Measurements from ENCODE around the gene MARVELD1. TPM values are rescaled to one million over a fixed set of nuclear protein-coding genes. Genes with fewer than 3 reads are reported as not detected.

MARVELD1 gene
- total and polyA plus RNA-seq, 2 experiments from 2014 or later: 29.5 to 53.1 TPM

DNA sequence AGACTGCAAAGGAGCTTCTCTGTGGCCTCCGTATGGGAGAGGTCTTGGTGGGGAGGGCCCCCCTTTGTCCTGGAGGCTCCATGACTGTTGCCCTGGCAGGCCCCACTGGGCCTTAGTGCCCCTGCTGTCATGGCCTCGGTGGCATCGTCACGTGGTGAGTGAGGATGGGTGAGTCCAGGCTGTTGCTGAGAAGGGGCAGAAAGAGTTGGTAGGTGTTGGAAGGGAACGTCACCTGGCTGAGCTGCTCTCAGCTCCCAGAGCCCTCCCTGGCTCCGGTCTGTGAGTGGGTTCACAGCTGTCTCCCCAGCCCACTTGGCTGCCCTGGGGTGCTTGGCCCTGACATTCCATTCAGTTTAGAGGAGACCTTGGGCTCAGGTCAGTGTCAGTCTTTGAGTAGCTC, 42.2 kb downstream of the MARVELD1 start:
- Histone ChIP-seq H2AFZ (no peak overlapping the region), H3K9me3 (ENCODE audit: low read depth) (no peaks in the 10 kb centered on the region), H3K27ac (no peak overlapping the region), H3K36me3 (replicated peaks; ENCODE audit: insufficient read depth, low read depth) (no peaks in the 10 kb centered on the region), H3K79me2 (no peaks in the 10 kb centered on the region), H4K20me1 (ENCODE audit: insufficient read depth, poor library complexity, severe bottlenecking) (no peaks in the 10 kb centered on the region), H3K4me2 (no peak overlapping the region), H3K4me3 (no peak overlapping the region), H3K4me1 (ENCODE audit: insufficient read depth) (no peaks in the 10 kb centered on the region), H3K9me2 (replicated peaks; ENCODE audit: insufficient read depth) (no peaks in the 10 kb centered on the region), H3K27me3 (no peaks in the 10 kb centered on the region)
- 98% methylated on average over 6 of the region's 6 CpGs for WGBS (ENCODE audit: low lambda C conversion rate, missing lambda C conversion rate)
- TF ChIP-seq EZH2 (IDR thresholded peaks at IDR 0.05; ENCODE audit: borderline replicate concordance): no peak
- TF ChIP-seq EZH2phosphoT487 (IDR thresholded peaks at IDR 0.05; ENCODE audit: low read depth, severe bottlenecking, unreplicated experiment): no peak
- TF ChIP-seq, protein P1, sequence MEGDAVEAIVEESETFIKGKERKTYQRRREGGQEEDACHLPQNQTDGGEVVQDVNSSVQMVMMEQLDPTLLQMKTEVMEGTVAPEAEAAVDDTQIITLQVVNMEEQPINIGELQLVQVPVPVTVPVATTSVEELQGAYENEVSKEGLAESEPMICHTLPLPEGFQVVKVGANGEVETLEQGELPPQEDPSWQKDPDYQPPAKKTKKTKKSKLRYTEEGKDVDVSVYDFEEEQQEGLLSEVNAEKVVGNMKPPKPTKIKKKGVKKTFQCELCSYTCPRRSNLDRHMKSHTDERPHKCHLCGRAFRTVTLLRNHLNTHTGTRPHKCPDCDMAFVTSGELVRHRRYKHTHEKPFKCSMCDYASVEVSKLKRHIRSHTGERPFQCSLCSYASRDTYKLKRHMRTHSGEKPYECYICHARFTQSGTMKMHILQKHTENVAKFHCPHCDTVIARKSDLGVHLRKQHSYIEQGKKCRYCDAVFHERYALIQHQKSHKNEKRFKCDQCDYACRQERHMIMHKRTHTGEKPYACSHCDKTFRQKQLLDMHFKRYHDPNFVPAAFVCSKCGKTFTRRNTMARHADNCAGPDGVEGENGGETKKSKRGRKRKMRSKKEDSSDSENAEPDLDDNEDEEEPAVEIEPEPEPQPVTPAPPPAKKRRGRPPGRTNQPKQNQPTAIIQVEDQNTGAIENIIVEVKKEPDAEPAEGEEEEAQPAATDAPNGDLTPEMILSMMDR (IDR thresholded peaks at IDR 0.05; ENCODE audit: poor library complexity): no peak
- no peak for DNase-seq (ENCODE audit: low spot score)

DNA sequence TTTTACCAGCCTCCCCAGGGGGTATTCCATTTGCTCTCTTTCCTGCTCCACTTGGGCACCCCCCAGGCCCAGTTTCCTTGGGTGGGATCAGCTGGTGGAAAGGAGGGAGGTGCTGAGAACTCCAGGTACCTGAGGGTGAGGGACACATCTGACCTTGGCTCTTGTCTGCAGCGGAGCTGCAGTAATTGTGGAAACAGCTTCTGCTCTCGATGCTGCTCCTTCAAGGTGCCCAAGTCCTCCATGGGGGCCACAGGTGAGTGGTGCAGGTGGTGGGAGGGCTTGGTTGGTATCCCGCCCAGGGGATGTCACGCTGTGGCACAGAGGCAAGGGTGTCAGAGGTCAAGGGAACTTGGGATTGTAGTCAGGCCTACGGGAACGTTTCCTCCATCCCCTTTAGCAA, 43.9 kb downstream of the MARVELD1 start:
- Histone ChIP-seq H3K4me1 (ENCODE audit: insufficient read depth) (no peaks in the 10 kb centered on the region), H2AFZ (no peak overlapping the region), H3K36me3 (replicated peaks; ENCODE audit: insufficient read depth, low read depth) (no peaks in the 10 kb centered on the region), H3K9me3 (ENCODE audit: low read depth) (no peaks in the 10 kb centered on the region), H3K27me3 (no peaks in the 10 kb centered on the region), H3K4me2 (no peak overlapping the region), H4K20me1 (ENCODE audit: insufficient read depth, poor library complexity, severe bottlenecking) (no peaks in the 10 kb centered on the region), H3K4me3 (no peak overlapping the region), H3K27ac (no peak overlapping the region), H3K9me2 (replicated peaks; ENCODE audit: insufficient read depth) (no peaks in the 10 kb centered on the region), H3K79me2 (no peaks in the 10 kb centered on the region)
- 99% methylated on average over 6 of the region's 6 CpGs for WGBS (ENCODE audit: low lambda C conversion rate, missing lambda C conversion rate)
- TF ChIP-seq, protein P1 (IDR thresholded peaks at IDR 0.05; ENCODE audit: poor library complexity): no peak
- no peak for TF ChIP-seq EZH2 (IDR thresholded peaks at IDR 0.05; ENCODE audit: borderline replicate concordance)
- TF ChIP-seq EZH2phosphoT487 (IDR thresholded peaks at IDR 0.05; ENCODE audit: low read depth, severe bottlenecking, unreplicated experiment): no peak
- no peak for DNase-seq (ENCODE audit: low spot score)

DNA sequence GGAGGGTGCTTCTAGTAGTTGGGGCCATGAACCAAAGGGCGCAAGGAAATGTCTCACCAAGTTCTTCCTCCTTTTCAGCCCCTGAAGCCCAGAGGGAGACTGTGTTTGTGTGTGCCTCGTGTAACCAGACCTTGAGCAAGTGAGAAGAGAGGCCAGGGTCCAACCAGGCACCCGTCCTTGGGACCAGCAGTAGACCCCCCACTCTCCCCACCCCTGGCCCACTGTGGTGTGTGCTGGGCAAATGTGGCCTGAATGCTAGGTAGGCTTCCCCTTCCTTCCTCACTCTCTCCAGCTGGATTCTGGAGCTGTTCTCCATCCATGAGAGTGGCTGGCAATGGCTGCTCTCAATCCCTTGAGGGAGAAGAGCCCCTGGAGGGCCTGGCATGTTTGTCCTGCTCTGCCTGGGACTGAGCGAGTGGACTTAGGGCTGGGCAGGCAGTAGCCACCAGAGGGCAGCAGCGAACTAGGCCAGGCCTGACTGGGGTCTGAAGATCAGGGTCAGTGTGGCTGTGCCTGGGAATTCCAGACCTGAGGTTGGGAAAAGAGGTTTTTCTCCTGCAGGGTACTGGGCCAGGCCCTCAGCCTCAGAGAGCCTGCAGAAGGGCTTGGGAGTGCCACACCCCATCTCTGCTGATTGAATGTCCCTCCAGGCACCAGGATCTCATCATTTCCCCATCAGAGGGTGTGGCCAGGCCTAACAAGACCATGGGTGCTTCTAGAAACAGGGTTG, 45.8 kb downstream of the MARVELD1 start:
- Histone ChIP-seq H2AFZ (no peak overlapping the region), H4K20me1 (ENCODE audit: insufficient read depth, poor library complexity, severe bottlenecking) (no peaks in the 10 kb centered on the region), H3K9me3 (ENCODE audit: low read depth) (no peaks in the 10 kb centered on the region), H3K9me2 (replicated peaks; ENCODE audit: insufficient read depth) (no peaks in the 10 kb centered on the region), H3K4me1 (ENCODE audit: insufficient read depth) (no peaks in the 10 kb centered on the region), H3K27me3 (no peaks in the 10 kb centered on the region), H3K36me3 (replicated peaks; ENCODE audit: insufficient read depth, low read depth) (no peaks in the 10 kb centered on the region), H3K4me2 (no peak overlapping the region), H3K79me2 (no peaks in the 10 kb centered on the region), H3K27ac (no peak overlapping the region), H3K4me3 (no peak overlapping the region)
- peak; percentile 89 for DNase-seq (ENCODE audit: low spot score)
- 44% methylated on average over 5 of the region's 5 CpGs for WGBS (ENCODE audit: low lambda C conversion rate, missing lambda C conversion rate)
- TF ChIP-seq, protein P1 (IDR thresholded peaks at IDR 0.05; ENCODE audit: poor library complexity): peak; percentile 87
- TF ChIP-seq EZH2phosphoT487 (IDR thresholded peaks at IDR 0.05; ENCODE audit: low read depth, severe bottlenecking, unreplicated experiment): no peak

All from hepatocyte (in vitro differentiated cells).